Measurements from ENCODE around the gene EPHA4. TPM values are rescaled to one million over a fixed set of nuclear protein-coding genes. Genes with fewer than 3 reads are reported as not detected.

Gene EPHA4
- total and polyA plus RNA-seq, 2 of the 4 experiments (the other 2 are of a cell fraction): 36.9 to 132 TPM

- Histone ChIP-seq H2AK5ac (ENCODE audit: low read depth, low read length) (no peak overlapping the region), H2AFZ (replicated peaks; ENCODE audit: low read length, poor library complexity) (no peak overlapping the region), H4K5ac (ENCODE audit: low read depth, low read length) (no peak overlapping the region), H3K9me1 (ENCODE audit: insufficient read depth, low read length) (peaks cover 2% of the 10 kb centered on the region; the same call in 1 of the 2 replicates), H3K18ac (ENCODE audit: low read depth, low read length) (no peak overlapping the region), H3K4me3 (ENCODE audit: insufficient read depth, low read depth, low read length) (no peak overlapping the region), H3K4me2 (ENCODE audit: low read depth, low read length) (no peak overlapping the region), H2BK120ac (ENCODE audit: low read depth, low read length) (no peak overlapping the region), H3K27ac (ENCODE audit: insufficient read depth, low read length) (no peak overlapping the region), H3K4ac (ENCODE audit: low read depth, low read length) (no peak overlapping the region), H3K9me3 (ENCODE audit: control insufficient read depth, insufficient read depth, low read length) (no peaks in the 10 kb centered on the region), H3K14ac (replicated peaks; ENCODE audit: low read depth, low read length) (no peak overlapping the region), H3K56ac (ENCODE audit: extremely low read depth, insufficient read depth, low read length) (no peak overlapping the region), H3K23ac (ENCODE audit: low read depth, low read length) (no peak overlapping the region), H4K20me1 (ENCODE audit: insufficient read depth, low read length) (no peaks in the 10 kb centered on the region), H3K36me3 (ENCODE audit: control insufficient read depth, insufficient read depth, low read length) (peaks cover 3% of the 10 kb centered on the region), H4K8ac (ENCODE audit: low read depth in 2 of 2, low read length in 2 of 2) (no peak overlapping the region), H3K9ac (ENCODE audit: low read depth, low read length) (no peak overlapping the region), H2AK9ac (replicated peaks; ENCODE audit: low read depth, low read length, poor library complexity) (no peak overlapping the region), H2BK15ac (ENCODE audit: low read depth, low read length) (no peak overlapping the region), H2BK5ac (ENCODE audit: low read depth, low read length, poor library complexity, severe bottlenecking) (no peak overlapping the region), H3K27me3 (ENCODE audit: control insufficient read depth, insufficient read depth, low read length) (no peaks in the 10 kb centered on the region), H3K79me1 (ENCODE audit: low read depth in 1 of 2, low read length in 2 of 2) (peaks cover 15 to 26% of the 10 kb centered on the region in 2 experiments), H2BK20ac (ENCODE audit: low read depth, low read length) (no peak overlapping the region), H3K4me1 (ENCODE audit: control insufficient read depth, insufficient read depth, low read length) (peaks cover 11% of the 10 kb centered on the region), H4K91ac (ENCODE audit: insufficient read depth, low read depth, low read length) (no peak overlapping the region)
- intact Hi-C loops (cut with micrococcal nuclease) (no loop called here), dilution Hi-C loops (cut with HindIII; ENCODE audit: low sequenced_read_pairs, unreplicated experiment) (no loop called here), in situ Hi-C loops (cut with MboI; ENCODE audit: low sequenced_read_pairs) (no loop called here)
- TF ChIP-seq ELK1 (IDR thresholded peaks at IDR 0.05; ENCODE audit: borderline replicate concordance, low read depth, low read length) (no peak), NFE2L2 (IDR thresholded peaks at IDR 0.05; ENCODE audit: low read depth, low read length) (no peak), BHLHE40 (IDR thresholded peaks at IDR 0.05; ENCODE audit: low read depth, low read length) (no peak), FOS (IDR thresholded peaks at IDR 0.05; ENCODE audit: low read depth, low read length) (no peak), MAFK (IDR thresholded peaks at IDR 0.05; ENCODE audit: low read depth, low read length) (no peak), CHD1 (IDR thresholded peaks at IDR 0.05; ENCODE audit: low read depth, low read length) (no peak), MAZ (IDR thresholded peaks at IDR 0.05; ENCODE audit: borderline replicate concordance, low read depth, low read length) (no peak), USF2 (IDR thresholded peaks at IDR 0.05; ENCODE audit: low read depth, low read length) (no peak), CEBPB (IDR thresholded peaks at IDR 0.05; ENCODE audit: low read depth, low read length) (no peak), CTCF (conservative IDR thresholded peaks at IDR 0.05; ENCODE audit: low read depth, low read length) (no peak), MXI1 (IDR thresholded peaks at IDR 0.05; ENCODE audit: borderline replicate concordance, low read depth, low read length) (no peak), SMC3 (IDR thresholded peaks at IDR 0.05; ENCODE audit: low read depth, low read length) (no peak), POLR2A (IDR thresholded peaks at IDR 0.05; ENCODE audit: low read depth, low read length) (no peak), RAD21 (IDR thresholded peaks at IDR 0.05; ENCODE audit: low read length) (no peak), RCOR1 (IDR thresholded peaks at IDR 0.05; ENCODE audit: insufficient replicate concordance, low read length) (no peak), RFX5 (IDR thresholded peaks at IDR 0.05; ENCODE audit: low read depth, low read length) (no peak)
- no peak for DNase-seq
- no peak for ATAC-seq (ENCODE audit: low read depth)
- POLR2A ChIA-PET (ENCODE audit: unreplicated experiment): no interaction called here
- BruUV-seq (replicated peaks): no TSS peak
- WGBS, 2 experiments (ENCODE audit: extremely low coverage in 2 of 2, insufficient read length in 1 of 2): 80% methylated on average over 1 of the region's 6 CpGs; no CpG with 5 or more reads in 1 of the 2 experiments
- CTCF ChIA-PET: no interaction called here
Measured at GRCh38 chr2:221524158-221524557, 47.9 kb downstream of the EPHA4 start.
